ENCODE results near the gene TBPL2.

Gene TBPL2

DNA sequence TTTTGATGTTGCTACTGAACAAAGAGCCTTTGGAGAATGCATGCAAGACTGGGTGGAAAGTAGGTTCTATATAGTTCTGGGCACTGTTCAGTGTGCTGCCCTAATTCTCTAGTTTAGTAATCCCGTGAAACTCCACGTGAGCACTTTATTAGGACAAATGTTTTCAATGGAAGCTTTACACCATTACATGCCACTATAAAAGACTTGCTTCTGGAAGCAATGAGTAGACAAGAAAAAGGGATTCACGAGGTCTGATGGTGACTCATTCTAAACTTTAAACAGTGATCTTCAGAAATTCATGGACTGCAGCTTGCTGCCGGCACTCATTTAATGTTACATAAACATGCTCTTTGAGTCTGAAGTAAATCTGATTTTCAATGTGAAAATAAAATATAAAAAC, 51.1 kb downstream of the TBPL2 start:
- no peaks in the 10 kb centered on the region for H3K27me3 ChIP-seq
- H3K4me3 ChIP-seq (ENCODE audit: low read depth in 1 of 2, low read length in 1 of 2) = no peak overlapping the region
- TF ChIP-seq, protein P1, sequence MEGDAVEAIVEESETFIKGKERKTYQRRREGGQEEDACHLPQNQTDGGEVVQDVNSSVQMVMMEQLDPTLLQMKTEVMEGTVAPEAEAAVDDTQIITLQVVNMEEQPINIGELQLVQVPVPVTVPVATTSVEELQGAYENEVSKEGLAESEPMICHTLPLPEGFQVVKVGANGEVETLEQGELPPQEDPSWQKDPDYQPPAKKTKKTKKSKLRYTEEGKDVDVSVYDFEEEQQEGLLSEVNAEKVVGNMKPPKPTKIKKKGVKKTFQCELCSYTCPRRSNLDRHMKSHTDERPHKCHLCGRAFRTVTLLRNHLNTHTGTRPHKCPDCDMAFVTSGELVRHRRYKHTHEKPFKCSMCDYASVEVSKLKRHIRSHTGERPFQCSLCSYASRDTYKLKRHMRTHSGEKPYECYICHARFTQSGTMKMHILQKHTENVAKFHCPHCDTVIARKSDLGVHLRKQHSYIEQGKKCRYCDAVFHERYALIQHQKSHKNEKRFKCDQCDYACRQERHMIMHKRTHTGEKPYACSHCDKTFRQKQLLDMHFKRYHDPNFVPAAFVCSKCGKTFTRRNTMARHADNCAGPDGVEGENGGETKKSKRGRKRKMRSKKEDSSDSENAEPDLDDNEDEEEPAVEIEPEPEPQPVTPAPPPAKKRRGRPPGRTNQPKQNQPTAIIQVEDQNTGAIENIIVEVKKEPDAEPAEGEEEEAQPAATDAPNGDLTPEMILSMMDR (IDR thresholded peaks at IDR 0.05) = no peak
- no peak overlapping the region for H3K27ac ChIP-seq
- H3K4me1 ChIP-seq (ENCODE audit: control insufficient read depth in 1 of 2, insufficient read depth in 1 of 2, low read depth in 1 of 2, low read length in 1 of 2) = no peaks in the 10 kb centered on the region
- H3K36me3 ChIP-seq = peaks cover 23% of the 10 kb centered on the region
- H3K9me3 ChIP-seq = no peaks in the 10 kb centered on the region

GRCh38 chr14:55388160-55388559, 52.3 kb downstream of the TBPL2 start:
- no peak overlapping the region for H3K27ac ChIP-seq
- no peaks in the 10 kb centered on the region for H3K9me3 ChIP-seq
- peaks cover 23% of the 10 kb centered on the region for H3K36me3 ChIP-seq
- no peak overlapping the region for H3K4me3 ChIP-seq (ENCODE audit: low read depth in 1 of 2, low read length in 1 of 2)
- TF ChIP-seq, protein P1 (IDR thresholded peaks at IDR 0.05) = no peak
- H3K4me1 ChIP-seq (ENCODE audit: control insufficient read depth in 1 of 2, insufficient read depth in 1 of 2, low read depth in 1 of 2, low read length in 1 of 2) = no peaks in the 10 kb centered on the region
- no peaks in the 10 kb centered on the region for H3K27me3 ChIP-seq

GRCh38 chr14:55387121-55387520, 53.3 kb downstream of the TBPL2 start:
- Histone ChIP-seq H3K4me1 (ENCODE audit: control insufficient read depth in 1 of 2, insufficient read depth in 1 of 2, low read depth in 1 of 2, low read length in 1 of 2) (no peaks in the 10 kb centered on the region), H3K9me3 (no peaks in the 10 kb centered on the region), H3K36me3 (peaks cover 23% of the 10 kb centered on the region), H3K27ac (no peak overlapping the region), H3K27me3 (no peaks in the 10 kb centered on the region), H3K4me3 (ENCODE audit: low read depth in 1 of 2, low read length in 1 of 2) (no peak overlapping the region)
- TF ChIP-seq, protein P1 (IDR thresholded peaks at IDR 0.05) = no peak

GRCh38 chr14:55386037-55386808, 54.2 kb downstream of the TBPL2 start:
- no peak overlapping the region for H3K4me3 ChIP-seq (ENCODE audit: low read depth in 1 of 2, low read length in 1 of 2)
- no peaks in the 10 kb centered on the region for H3K9me3 ChIP-seq
- no peak overlapping the region for H3K27ac ChIP-seq
- H3K4me1 ChIP-seq (ENCODE audit: control insufficient read depth in 1 of 2, insufficient read depth in 1 of 2, low read depth in 1 of 2, low read length in 1 of 2) = no peaks in the 10 kb centered on the region
- TF ChIP-seq, protein P1 (IDR thresholded peaks at IDR 0.05) = no peak
- H3K27me3 ChIP-seq = no peaks in the 10 kb centered on the region
- peaks cover 32% of the 10 kb centered on the region for H3K36me3 ChIP-seq

- Histone ChIP-seq H3K9me3 (no peaks in the 10 kb centered on the region), H3K27me3 (no peaks in the 10 kb centered on the region), H3K27ac (no peak overlapping the region), H3K4me3 (ENCODE audit: low read depth in 1 of 2, low read length in 1 of 2) (no peak overlapping the region), H3K4me1 (ENCODE audit: control insufficient read depth in 1 of 2, insufficient read depth in 1 of 2, low read depth in 1 of 2, low read length in 1 of 2) (no peaks in the 10 kb centered on the region), H3K36me3 (peaks cover 41% of the 10 kb centered on the region)
- TF ChIP-seq, protein P1 (IDR thresholded peaks at IDR 0.05) = no peak
Observed at GRCh38 chr14:55384536-55384935, 55.9 kb downstream of the TBPL2 start.

Measured in neutrophil (primary cell).